Epidermal melanocyte (primary cell): Measurements from ENCODE around the gene NDUFB10.
A peak's percentile ranks its signal among the peaks of the same experiment; 100 is the strongest.
"Not testable (repeated sequence)": the region's sequence is repeated elsewhere in the genome, so short reads cannot be mapped to it uniquely, and the experiment has no call there.

ENCODE experiments used
- DNase-seq: peaks from one replicate; pipeline ENCODE4 v3.0.0; 2011; ENCODE audit warnings: low spot score; ENCODE audit not compliant: insufficient read length

Gene NDUFB10

GRCh38 chr16:1946495-1947368 lies 12.6 kb upstream of the NDUFB10 start:
- no peak for DNase-seq

- no peak for DNase-seq
These were observed 12.0 kb upstream of the NDUFB10 start for GRCh38 chr16:1947369-1947670.

GRCh38 chr16:1949507-1949906 lies 9.8 kb upstream of the NDUFB10 start:
- no peak for DNase-seq

GRCh38 chr16:1950047-1950446 lies 9.3 kb upstream of the NDUFB10 start:
- DNase-seq = no peak

- no peak for DNase-seq
These were observed 8.8 kb upstream of the NDUFB10 start for GRCh38 chr16:1950559-1950958.

GRCh38 chr16:1953734-1954133 lies 5.6 kb upstream of the NDUFB10 start:
- no peak for DNase-seq

GRCh38 chr16:1957434-1958142 lies 1.8 kb upstream of the NDUFB10 start:
- DNase-seq = not testable (repeated sequence)

GRCh38 chr16:1958143-1958491 lies 1.2 kb upstream of the NDUFB10 start:
- not testable (repeated sequence) for DNase-seq

- DNase-seq = no peak
These were observed 546 bp upstream of the NDUFB10 start for GRCh38 chr16:1958715-1959268.

- no peak for DNase-seq
These were observed 1.6 kb downstream of the NDUFB10 start for GRCh38 chr16:1960665-1961630.

GRCh38 chr16:1961651-1962067 lies 2.3 kb downstream of the NDUFB10 start:
- no peak for DNase-seq

- DNase-seq = not testable (repeated sequence)
These were observed 3.1 kb downstream of the NDUFB10 start for GRCh38 chr16:1962161-1963153.

GRCh38 chr16:1963806-1964505 lies 4.6 kb downstream of the NDUFB10 start:
- no peak for DNase-seq

- DNase-seq = peak; percentile 100
These were observed 5.4 kb downstream of the NDUFB10 start, which contains the start of gene RPS2 for GRCh38 chr16:1964506-1965395. Gene RPS2, minus strand, starts transcription at chr16:1964826. Its CDS starts 201 bp downstream, at chr16:1964625.

- DNase-seq = peak; percentile 14
These were observed 6.2 kb downstream of the NDUFB10 start for GRCh38 chr16:1965396-1966001.

GRCh38 chr16:1966460-1966859 lies 7.1 kb downstream of the NDUFB10 start, which contains the start of gene RNF151:
Gene RNF151, plus strand, starts transcription at chr16:1966856. Its CDS starts 26 bp downstream, at chr16:1966882.
- no peak for DNase-seq

GRCh38 chr16:1968146-1968953 lies 9.0 kb downstream of the NDUFB10 start:
- DNase-seq = no peak
